Psoas muscle (tissue), 8 donors: ENCODE results near the gene DPP10. TPM values are rescaled to one million over a fixed set of nuclear protein-coding genes. Genes with fewer than 3 reads are reported as not detected.

Source experiments
- ATAC-seq, 4 donors: fragments of 200-7000 bp; cut with Tn5 transposase; one replicate each; pipeline ENCODE4 v1.9.1; 2020; ENCODE audit warnings: moderate library complexity in 3 of 4, mild to moderate bottlenecking in 2 of 4
- DNase-seq, 2 donors: peaks; one replicate each; pipeline ENCODE4 v3.0.0-alpha.2; 2020
- H3K27ac ChIP-seq: fragments of 200-600 bp; one replicate; pipeline ENCODE4 v1.8.0; 2022
- H3K27me3 ChIP-seq, 3 donors: fragments of 200-600 bp in 1 of 3; one replicate each; pipeline versions ENCODE4 v1.6.1 to v1.8.0; 2013 to 2022; ENCODE audit warnings: low read length in 2 of 3, mild to moderate bottlenecking in 2 of 3, moderate library complexity in 1 of 3; ENCODE audit not compliant: insufficient read depth in 3 of 3
- H3K36me3 ChIP-seq, 2 donors: fragments of 200-600 bp in 1 of 2; one replicate each; pipeline versions ENCODE4 v1.6.1 to v1.8.0; 2013 to 2022; ENCODE audit warnings: low read depth in 1 of 2, mild to moderate bottlenecking in 1 of 2, moderate library complexity in 1 of 2; ENCODE audit not compliant: insufficient read depth in 1 of 2
- H3K4me1 ChIP-seq: fragments of 200-600 bp; one replicate; pipeline ENCODE4 v1.8.0; 2022
- H3K4me3 ChIP-seq: fragments of 200-600 bp; one replicate; pipeline ENCODE4 v1.8.0; 2022; ENCODE audit warnings: mild to moderate bottlenecking
- H3K9me3 ChIP-seq: fragments of 200-600 bp; one replicate; pipeline ENCODE4 v1.8.0; 2022
- CTCF ChIP-seq: fragments of 200-600 bp; IDR thresholded peaks from one replicate; pipeline ENCODE4 v1.8.0; 2022; ENCODE audit warnings: antibody characterized with exemption
- WGBS, 3 donors: extraction: QIAGEN DNeasy Blood & Tissue Kit; methylation state at CpG; one replicate each; pipeline versions ENCODE4 v1.1.6 to v1.1.7; 2013; 5-methylcytosine and 5-hydroxymethylcytosine counted together
- intact Hi-C, 2 donors: fragments of 100-400 bp; cut with DNase I; formaldehyde crosslinking; loops; one replicate each; pipeline versions ENCODE4 v1.11.0 to v1.14.2; 2022
- polyA plus RNA-seq, 3 donors: library from polyadenylated mRNA; stranded (reverse); fragments of 200-250 nt; gene quantifications; one replicate each; pipeline ENCODE4 v1.2.3, GENCODE V29; 2013
- total RNA-seq, 4 donors: library from RNA; stranded (reverse); fragmentation: NEBNext Ultra II Directional in 2 of 4; extraction: Animal tissue kit (Norgen Biotek cat#: 25700) in 2 of 4; gene quantifications; one replicate each; pipeline versions ENCODE4 v1.2.1 to v1.2.4, GENCODE V29; 2021 to 2023
- donor health status: healthy with polysubstance abuse.
- donor health status: DM: no; HTN: no; CAD: no; lungs with moderate emphysema.
- donor health status: Bipolar disorder and iron deficiency.
- donor health status: healthy.
- donor health status: DM: yes; HTN: yes; CAD: no.
- donor health status: DM: no; HTN: no; CAD: no.
- donor health status: DM: no; HTN: no; CAD: no.
- donor health status: DM: yes; HTN: yes; CAD: no.

The DPP10 gene
- total and polyA plus RNA-seq, 7 donors, result 0.01 to 0.11 TPM; not detected in 5

DNA sequence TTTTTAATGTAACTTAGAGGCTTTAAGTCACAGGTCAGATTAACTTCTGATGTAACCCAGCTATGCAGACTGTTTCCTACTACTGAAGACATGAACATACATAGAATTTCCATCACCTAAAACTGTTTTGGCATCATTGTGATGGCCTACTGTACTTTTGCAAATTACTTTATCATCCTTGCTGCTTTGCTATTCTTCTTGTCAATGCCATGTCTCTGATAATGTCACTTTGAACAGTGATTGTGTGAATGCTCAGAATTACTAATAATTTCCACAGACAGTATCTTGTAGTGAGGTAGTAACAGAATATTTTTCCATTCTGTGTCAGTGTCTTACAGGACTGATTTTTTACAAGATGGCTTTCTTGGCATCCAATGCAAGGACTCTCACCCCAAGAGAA is 663.5 kb downstream of the DPP10 start:
- ATAC-seq (no peak), DNase-seq (no peak)
- Histone ChIP-seq H3K27ac (no peak overlapping the region), H3K27me3 (no peaks in the 10 kb centered on the region), H3K4me1 (no peaks in the 10 kb centered on the region), H3K4me3 (no peak overlapping the region), H3K9me3 (no peaks in the 10 kb centered on the region), H3K36me3 (no peaks in the 10 kb centered on the region)
- TF ChIP-seq CTCF, result no peak
- intact Hi-C loops, result no loop called here

DNA sequence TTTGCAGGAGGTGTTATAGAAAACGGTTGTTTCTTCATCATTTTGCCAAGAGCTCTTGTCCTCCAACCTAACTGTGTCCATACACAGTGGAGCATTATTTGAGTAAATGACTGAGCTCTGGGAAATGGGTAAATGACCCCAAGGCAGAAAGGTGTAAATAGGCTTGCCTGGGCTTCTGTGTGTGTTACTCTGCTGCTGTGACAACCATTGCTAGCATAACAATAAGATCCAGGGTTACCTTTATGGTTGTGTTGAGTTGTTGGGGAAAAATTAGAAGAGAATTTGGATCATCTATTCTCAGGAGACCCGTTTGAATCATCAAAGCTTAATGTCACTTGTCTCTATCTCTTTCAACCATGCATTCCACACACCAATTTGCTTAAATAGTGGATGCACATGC is 672.7 kb downstream of the DPP10 start:
- no peak overlapping the region for H3K4me3 ChIP-seq
- no peak for TF ChIP-seq CTCF
- H3K4me1 ChIP-seq, result no peaks in the 10 kb centered on the region
- no peak for ATAC-seq
- no peak overlapping the region for H3K27ac ChIP-seq
- H3K36me3 ChIP-seq, result no peaks in the 10 kb centered on the region
- intact Hi-C loops, result no loop called here
- DNase-seq, result no peak
- H3K27me3 ChIP-seq, result no peaks in the 10 kb centered on the region
- no peaks in the 10 kb centered on the region for H3K9me3 ChIP-seq
- WGBS, 3 donors, result 58 to 62% (median 59%) methylated on average over 2 of the region's 2 CpGs

DNA sequence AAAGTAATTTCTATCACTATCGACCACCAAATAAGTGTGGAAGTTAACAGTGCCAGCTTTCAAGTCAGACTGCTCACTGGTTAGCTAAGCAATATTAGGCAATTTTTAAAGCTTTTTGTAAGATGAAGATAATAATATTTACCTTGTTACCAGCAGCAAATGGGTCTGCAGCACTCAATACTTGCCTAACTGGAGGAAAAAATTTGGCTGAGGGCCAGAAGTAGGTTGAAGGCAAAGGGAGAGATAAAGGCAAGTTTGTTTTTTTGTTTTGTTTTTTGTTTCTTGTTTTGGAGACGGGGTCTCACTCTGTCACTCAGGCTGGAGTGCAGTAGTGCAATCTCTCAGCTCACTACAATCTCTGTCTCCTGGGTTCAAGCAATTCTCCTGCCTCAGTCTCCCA is 675.9 kb downstream of the DPP10 start:
- no peak for DNase-seq
- Histone ChIP-seq H3K4me3 (no peak overlapping the region), H3K27ac (no peak overlapping the region), H3K9me3 (no peaks in the 10 kb centered on the region), H3K4me1 (no peaks in the 10 kb centered on the region), H3K27me3 (no peaks in the 10 kb centered on the region), H3K36me3 (no peaks in the 10 kb centered on the region)
- ATAC-seq, result no peak
- no peak for TF ChIP-seq CTCF
- intact Hi-C loops, result no loop called here
- WGBS, 3 donors, result 73 to 87% (median 81%) methylated on average over 2 of the region's 2 CpGs

GRCh38 chr2:115119086-115119485 is 676.6 kb downstream of the DPP10 start:
- no peaks in the 10 kb centered on the region for H3K36me3 ChIP-seq
- no peak overlapping the region for H3K4me3 ChIP-seq
- intact Hi-C loops, result no loop called here
- H3K4me1 ChIP-seq, result no peaks in the 10 kb centered on the region
- no peak for ATAC-seq
- H3K27me3 ChIP-seq, result no peaks in the 10 kb centered on the region
- no peaks in the 10 kb centered on the region for H3K9me3 ChIP-seq
- no peak for DNase-seq
- no peak for TF ChIP-seq CTCF
- 15 to 23% (median 21%) methylated on average over 1 of the region's 1 CpG for WGBS, 3 donors
- H3K27ac ChIP-seq, result no peak overlapping the region

- intact Hi-C loops, result loop anchor here in 1 of 2 donors (10.0 kb wide), 1 partner anchor 1318 kb away; no protein-coding TSS in a partner anchor
- Histone ChIP-seq H3K4me1 (no peaks in the 10 kb centered on the region), H3K27me3 (no peaks in the 10 kb centered on the region), H3K27ac (no peak overlapping the region), H3K36me3 (no peaks in the 10 kb centered on the region), H3K4me3 (no peak overlapping the region), H3K9me3 (no peaks in the 10 kb centered on the region)
- DNase-seq, result no peak
- TF ChIP-seq CTCF, result no peak
- 64 to 80% (median 71%) methylated on average over 2 of the region's 2 CpGs for whole genome bisulfite sequencing, 3 donors
- ATAC-seq, result no peak
These were observed 680.3 kb downstream of the DPP10 start for GRCh38 chr2:115122701-115123100.
